HUES64 (cell line): ENCODE results near the gene CEBPA.

Source experiments
- H3K27ac ChIP-seq: 2 replicates; pipeline ENCODE4 v1.7.0; 2013; ENCODE audit warnings: low read depth, low read length, inconsistent platforms
- H3K27me3 ChIP-seq: 2 replicates; pipeline ENCODE4 v1.6.1; 2013; ENCODE audit warnings: mild to moderate bottlenecking, low read length; ENCODE audit not compliant: insufficient read depth
- H3K36me3 ChIP-seq: 2 replicates; pipeline ENCODE4 v1.6.1; 2013; ENCODE audit warnings: mild to moderate bottlenecking, low read length; ENCODE audit not compliant: insufficient read depth
- H3K4me1 ChIP-seq: 2 replicates; pipeline ENCODE4 v1.6.1; 2013; ENCODE audit warnings: mild to moderate bottlenecking, low read length, moderate library complexity; ENCODE audit not compliant: insufficient read depth
- H3K4me3 ChIP-seq: 2 replicates; pipeline ENCODE4 v1.5.1; 2013; ENCODE audit warnings: mild to moderate bottlenecking, low read length, moderate library complexity
- H3K9ac ChIP-seq: 2 replicates; pipeline ENCODE4 v1.6.1; 2013; ENCODE audit warnings: mild to moderate bottlenecking, low read depth, low read length
- H3K9me3 ChIP-seq: 2 replicates; pipeline ENCODE4 v1.6.1; 2013; ENCODE audit warnings: low read depth, low read length; ENCODE audit not compliant: insufficient read depth
- WGBS: fragments of 150-250, 120-280 bp; methylation state at CpG from one replicate; pipeline ENCODE4 v1.1.7; 2013; ENCODE audit warnings: missing lambda C conversion rate; 5-methylcytosine and 5-hydroxymethylcytosine counted together

The CEBPA gene

DNA sequence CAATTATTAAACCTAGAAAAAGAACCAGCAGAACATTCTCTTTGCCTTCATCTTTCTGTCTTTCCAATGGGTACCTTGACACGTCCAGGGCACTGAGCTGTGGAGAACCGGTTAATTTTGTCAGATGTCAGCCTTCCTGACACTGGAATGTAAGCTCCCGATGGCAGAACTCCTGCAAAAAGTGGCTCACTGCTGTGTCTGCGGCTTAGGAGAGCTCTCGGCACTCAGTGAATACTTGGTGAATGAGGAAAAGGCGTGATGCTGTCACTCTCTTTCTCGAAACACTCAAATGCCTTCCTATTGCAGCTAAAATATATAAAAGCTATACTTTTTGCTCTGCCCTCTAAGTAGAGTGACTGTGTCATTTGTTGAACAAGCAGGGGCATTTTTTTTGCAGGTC is 17.6 kb downstream of the CEBPA start:
- no peak overlapping the region for H3K27ac ChIP-seq
- H3K9ac ChIP-seq = no peak overlapping the region
- peaks cover 9% of the 10 kb centered on the region; the same call in 1 of the 2 replicates for H3K4me1 ChIP-seq
- 88% methylated on average over 7 of the region's 7 CpGs for WGBS
- peaks cover 7% of the 10 kb centered on the region for H3K9me3 ChIP-seq
- H3K27me3 ChIP-seq = no peaks in the 10 kb centered on the region
- H3K4me3 ChIP-seq = no peak overlapping the region
- no peaks in the 10 kb centered on the region for H3K36me3 ChIP-seq

DNA sequence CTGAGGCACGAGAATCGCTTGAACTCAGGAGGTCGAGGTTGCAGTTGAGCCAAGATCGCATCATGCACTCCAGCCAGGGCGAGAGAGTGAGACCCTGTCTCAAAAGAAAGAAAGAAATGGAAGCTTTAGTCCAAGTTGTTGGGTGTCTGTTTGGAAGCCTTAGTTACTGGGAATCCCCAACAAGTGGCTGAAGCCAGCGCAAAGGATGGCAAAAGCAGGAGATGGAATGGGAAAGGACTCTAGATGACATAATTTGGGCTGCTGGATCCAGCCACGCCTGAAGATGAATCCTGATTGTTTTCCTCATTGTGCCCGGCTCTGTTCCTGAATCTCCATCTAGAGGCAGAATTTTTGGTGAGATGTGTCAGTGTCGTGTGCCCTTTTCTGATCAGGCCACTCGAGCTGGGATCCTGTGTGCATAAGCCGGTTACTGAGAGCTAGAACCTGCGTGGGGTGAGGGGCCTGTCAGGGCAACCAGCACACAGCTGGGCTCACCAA is 18.1 kb downstream of the CEBPA start:
- WGBS = 93% methylated on average over 12 of the region's 12 CpGs
- no peak overlapping the region for H3K4me3 ChIP-seq
- H3K36me3 ChIP-seq = no peaks in the 10 kb centered on the region
- no peak overlapping the region for H3K9ac ChIP-seq
- no peak overlapping the region for H3K27ac ChIP-seq
- no peaks in the 10 kb centered on the region for H3K27me3 ChIP-seq
- peaks cover 7% of the 10 kb centered on the region for H3K9me3 ChIP-seq
- peaks cover 9% of the 10 kb centered on the region; the same call in 1 of the 2 replicates for H3K4me1 ChIP-seq

DNA sequence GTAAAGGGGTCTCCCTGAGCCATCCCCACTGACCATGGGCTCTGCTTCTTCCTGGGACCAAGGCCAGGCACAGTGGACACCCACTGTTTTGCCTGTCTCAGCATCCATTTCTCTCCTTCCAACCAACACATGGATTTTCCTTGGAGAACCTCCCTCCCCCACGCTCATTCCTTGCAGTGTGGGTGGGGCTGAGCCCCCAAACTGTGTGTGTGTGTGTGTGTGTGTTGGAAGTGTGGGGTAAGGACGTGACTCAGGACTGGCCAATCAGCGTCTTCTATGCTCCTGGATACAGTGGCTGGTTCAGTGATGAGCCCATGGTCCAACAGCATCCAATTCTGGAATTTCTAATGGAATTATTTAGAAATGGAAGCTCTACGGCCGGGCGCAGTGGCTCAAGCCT is 18.7 kb downstream of the CEBPA start:
- no peaks in the 10 kb centered on the region for H3K36me3 ChIP-seq
- no peak overlapping the region for H3K27ac ChIP-seq
- no peak overlapping the region for H3K4me3 ChIP-seq
- peaks cover 4% of the 10 kb centered on the region for H3K9me3 ChIP-seq
- 97% methylated on average over 5 of the region's 6 CpGs for WGBS
- no peak overlapping the region for H3K9ac ChIP-seq
- H3K27me3 ChIP-seq = no peaks in the 10 kb centered on the region
- H3K4me1 ChIP-seq = peaks cover 9% of the 10 kb centered on the region; the same call in 1 of the 2 replicates

DNA sequence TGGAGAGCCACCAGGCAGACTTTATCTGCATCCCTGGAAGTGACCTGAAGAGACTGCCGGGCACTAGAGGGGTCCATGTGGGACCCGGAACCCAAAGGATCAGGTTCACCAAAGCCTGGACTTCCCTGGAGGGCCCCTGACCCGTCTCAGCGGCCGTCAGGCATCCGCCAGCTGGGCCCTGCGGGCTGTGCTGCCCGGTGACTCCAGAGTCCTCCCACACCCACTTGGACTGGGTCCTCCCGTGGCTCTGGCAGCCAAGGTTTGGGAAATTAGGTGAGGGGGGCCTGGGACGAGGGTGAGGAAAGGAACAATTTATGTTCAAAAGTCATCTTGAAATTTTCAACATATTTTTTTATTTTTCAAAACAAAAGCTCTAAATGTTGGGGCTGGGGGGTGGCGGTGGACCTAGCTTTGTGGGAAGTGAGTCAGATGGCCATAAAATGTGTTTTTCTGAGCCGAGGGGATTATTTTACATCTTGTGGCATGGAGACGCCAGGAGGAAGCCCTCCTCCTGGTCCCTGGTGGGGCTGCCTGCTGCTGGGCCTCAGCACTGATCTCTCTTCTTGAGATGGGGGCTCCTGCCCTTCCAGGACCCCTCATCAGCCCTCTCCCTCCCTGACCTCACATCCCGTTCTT is 20.2 kb downstream of the CEBPA start:
- peaks cover 9% of the 10 kb centered on the region; the same call in 1 of the 2 replicates for H3K4me1 ChIP-seq
- no peak overlapping the region for H3K27ac ChIP-seq
- WGBS = 92% methylated on average over 13 of the region's 14 CpGs
- no peak overlapping the region for H3K4me3 ChIP-seq
- H3K9me3 ChIP-seq = no peaks in the 10 kb centered on the region
- no peaks in the 10 kb centered on the region for H3K36me3 ChIP-seq
- no peak overlapping the region for H3K9ac ChIP-seq
- no peaks in the 10 kb centered on the region for H3K27me3 ChIP-seq

DNA sequence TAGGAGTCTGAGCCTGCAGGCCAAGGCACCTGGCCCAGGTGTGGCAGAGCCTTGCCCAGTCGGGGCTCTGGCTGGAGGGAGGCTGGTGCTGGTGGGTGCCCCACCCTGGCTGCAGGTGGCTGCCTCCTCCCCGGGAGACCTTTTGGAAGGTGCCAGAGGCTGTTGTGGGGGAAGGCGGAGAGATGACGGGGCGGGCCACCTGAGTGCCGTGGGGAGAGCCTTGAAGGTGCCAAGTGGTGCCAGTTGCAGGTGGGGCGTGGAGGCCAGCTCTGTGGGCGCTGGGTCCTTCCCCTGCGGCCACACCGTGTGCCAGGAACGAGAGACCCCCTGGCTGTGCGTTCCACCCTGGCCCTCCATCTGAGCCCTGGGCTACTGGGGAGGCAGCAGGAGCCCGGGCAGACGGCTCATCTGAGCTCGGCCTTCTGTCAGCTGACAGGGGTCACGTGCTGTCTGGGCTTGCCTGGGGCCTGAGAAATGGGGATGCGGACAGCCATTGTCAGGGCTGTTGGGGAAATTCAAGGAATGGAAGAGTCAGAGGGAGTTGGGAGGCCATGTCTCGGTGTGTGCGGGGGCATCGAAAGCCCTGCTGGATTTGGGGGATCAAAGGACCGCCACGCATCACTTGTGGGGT is 20.9 kb downstream of the CEBPA start:
- H3K4me1 ChIP-seq = peaks cover 9% of the 10 kb centered on the region; the same call in 1 of the 2 replicates
- 92% methylated on average over 22 of the region's 22 CpGs for WGBS
- no peaks in the 10 kb centered on the region for H3K36me3 ChIP-seq
- no peak overlapping the region for H3K4me3 ChIP-seq
- H3K27me3 ChIP-seq = no peaks in the 10 kb centered on the region
- H3K9ac ChIP-seq = no peak overlapping the region
- H3K27ac ChIP-seq = no peak overlapping the region
- H3K9me3 ChIP-seq = no peaks in the 10 kb centered on the region

DNA sequence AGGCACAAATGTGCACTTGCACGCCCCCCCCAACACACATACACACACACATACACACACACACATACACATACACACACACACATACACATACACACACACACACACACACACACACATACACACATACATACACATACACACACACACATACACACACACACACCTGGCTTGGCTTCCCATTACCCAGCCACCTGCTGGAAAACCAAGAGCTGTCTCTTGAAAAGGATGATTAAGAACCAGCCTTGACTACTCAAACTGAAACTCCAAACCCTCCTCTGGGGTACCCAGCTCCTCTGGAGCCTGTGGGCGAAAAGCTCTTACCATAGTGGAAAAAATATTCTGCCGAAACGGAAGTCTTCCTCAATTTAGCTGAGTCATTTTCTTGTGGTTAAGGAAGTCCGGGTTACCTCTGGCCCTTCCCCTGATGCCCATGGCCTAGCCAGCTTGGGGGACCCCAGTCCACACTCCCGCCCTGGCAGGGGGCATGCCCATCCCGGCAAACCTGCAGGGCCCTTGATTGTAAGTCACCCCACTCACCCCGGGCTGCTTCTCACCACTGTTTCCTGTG is 21.9 kb downstream of the CEBPA start:
- Histone ChIP-seq H3K4me3 (no peak overlapping the region), H3K27ac (no peak overlapping the region), H3K9ac (no peak overlapping the region), H3K27me3 (no peaks in the 10 kb centered on the region), H3K36me3 (no peaks in the 10 kb centered on the region), H3K4me1 (peaks cover 10% of the 10 kb centered on the region), H3K9me3 (no peaks in the 10 kb centered on the region)
- WGBS = 91% methylated on average over 8 of the region's 8 CpGs

DNA sequence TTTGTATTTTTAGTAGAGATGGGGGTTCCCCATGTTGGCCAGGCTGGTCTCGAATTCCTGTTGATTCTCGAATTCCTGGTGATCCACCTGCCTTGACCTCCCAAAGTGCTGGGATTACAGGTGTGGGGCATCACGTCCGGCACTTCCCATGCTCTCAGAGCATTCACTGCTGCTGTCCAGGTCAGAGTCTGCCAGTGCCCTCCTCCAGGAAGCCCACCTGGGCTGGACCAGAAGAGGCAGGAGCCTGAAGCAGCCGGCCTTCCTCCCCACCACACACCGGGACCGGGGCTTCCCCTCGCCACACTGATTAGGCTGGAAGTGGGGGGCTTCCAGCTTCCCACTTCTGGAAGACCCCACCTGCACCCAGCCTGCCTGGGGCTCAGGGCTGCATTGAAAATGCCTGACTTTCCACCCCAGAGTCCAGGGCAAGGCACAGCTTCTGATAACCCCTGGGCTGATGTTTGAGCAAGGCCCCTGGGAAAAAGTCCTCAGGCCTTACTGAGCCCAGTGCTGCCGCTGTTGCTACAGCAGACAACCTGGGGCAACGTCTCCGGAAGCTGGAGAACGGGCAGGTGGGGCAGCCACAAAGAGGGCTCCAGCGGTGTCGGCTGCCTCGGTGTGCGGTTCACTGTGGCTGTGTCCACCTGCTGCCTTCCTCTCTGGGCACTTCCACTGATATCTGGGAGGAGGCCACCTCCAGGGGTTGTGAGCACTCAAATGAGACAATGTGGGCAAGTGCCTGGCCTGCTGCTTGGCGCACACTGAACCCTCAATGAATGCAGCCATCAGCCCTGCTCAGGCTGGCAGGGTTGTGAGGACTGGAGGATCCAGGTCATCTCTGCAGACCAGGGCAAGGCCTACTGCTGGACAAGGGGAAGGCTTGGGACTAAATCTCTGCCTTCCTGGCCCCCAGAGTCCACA is 22.6 kb downstream of the CEBPA start:
- whole genome bisulfite sequencing = 90% methylated on average over 17 of the region's 17 CpGs
- no peaks in the 10 kb centered on the region for H3K9me3 ChIP-seq
- no peak overlapping the region for H3K9ac ChIP-seq
- H3K27ac ChIP-seq = no peak overlapping the region
- H3K4me3 ChIP-seq = no peak overlapping the region
- H3K4me1 ChIP-seq = peaks cover 10% of the 10 kb centered on the region
- H3K36me3 ChIP-seq = no peaks in the 10 kb centered on the region
- H3K27me3 ChIP-seq = no peaks in the 10 kb centered on the region

DNA sequence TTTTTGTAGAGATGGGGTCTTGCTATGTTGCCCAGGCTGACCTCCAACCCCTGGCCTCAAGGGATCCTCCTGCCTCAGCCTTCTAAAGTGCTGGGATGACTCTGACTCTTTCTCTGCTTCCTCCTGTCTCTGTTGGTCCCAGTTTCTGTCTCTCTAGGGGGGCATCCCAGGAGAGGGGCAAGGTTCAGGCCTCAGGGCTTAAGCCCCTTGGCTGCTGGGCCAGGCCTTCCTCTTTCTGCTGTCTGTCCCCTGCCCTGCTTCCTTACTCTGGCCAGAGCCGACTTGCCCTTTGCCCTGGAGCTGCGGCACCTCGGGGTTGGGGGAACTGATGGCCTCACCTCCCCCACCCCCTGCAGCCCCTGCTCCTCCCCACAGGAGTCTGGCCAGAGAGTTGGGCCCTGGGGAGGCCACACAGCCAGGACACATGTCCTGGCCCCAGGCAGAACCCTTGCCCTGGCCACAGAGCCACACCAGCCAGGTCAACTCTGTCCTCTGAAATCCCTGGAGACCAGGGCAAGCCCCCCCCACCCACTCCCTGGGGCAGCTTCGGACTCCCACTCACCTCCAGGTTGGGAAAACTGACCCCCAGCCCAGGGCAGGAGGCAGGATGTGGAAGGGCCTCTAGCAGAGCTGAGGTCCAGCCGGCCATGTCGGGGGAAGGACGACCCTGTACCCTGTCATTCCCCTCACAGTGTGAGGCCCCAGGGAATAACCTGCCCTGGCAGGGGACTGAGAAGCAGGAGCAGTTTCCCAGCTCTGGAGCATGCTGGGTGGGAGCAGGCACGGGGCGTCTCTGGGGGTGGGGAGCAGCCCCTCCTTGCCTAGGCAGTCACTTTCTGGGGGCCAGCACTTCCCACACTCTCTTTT is 23.7 kb downstream of the CEBPA start:
- no peaks in the 10 kb centered on the region for H3K9me3 ChIP-seq
- no peak overlapping the region for H3K9ac ChIP-seq
- 72% methylated on average over 9 of the region's 9 CpGs for WGBS
- H3K27me3 ChIP-seq = no peaks in the 10 kb centered on the region
- peaks cover 12% of the 10 kb centered on the region; the same call in 1 of the 2 replicates for H3K4me1 ChIP-seq
- H3K4me3 ChIP-seq = no peak overlapping the region
- H3K27ac ChIP-seq = no peak overlapping the region
- H3K36me3 ChIP-seq = no peaks in the 10 kb centered on the region

DNA sequence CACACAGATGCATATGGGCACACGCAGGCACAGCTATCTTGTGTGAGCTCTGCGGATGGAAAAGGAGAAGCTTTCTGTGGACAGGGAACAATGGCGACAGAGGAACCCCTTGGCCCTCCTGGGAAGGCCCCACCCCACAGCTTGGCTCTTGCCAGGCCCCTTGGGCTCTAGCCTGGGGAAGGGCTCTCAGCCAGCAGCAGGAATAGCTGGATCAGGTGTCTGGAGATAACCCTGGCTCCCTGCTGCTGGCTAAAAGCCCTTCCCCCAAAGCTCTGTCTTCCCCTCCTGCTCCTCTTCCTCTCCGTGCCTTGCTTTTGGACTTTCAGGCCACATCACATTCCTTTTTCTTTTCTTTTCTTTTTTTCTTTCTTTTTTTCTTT is 24.3 kb downstream of the CEBPA start:
- H3K4me3 ChIP-seq = no peak overlapping the region
- H3K36me3 ChIP-seq = no peaks in the 10 kb centered on the region
- no peak overlapping the region for H3K9ac ChIP-seq
- H3K9me3 ChIP-seq = no peaks in the 10 kb centered on the region
- 87% methylated on average over 4 of the region's 4 CpGs for WGBS
- no peak overlapping the region for H3K27ac ChIP-seq
- H3K4me1 ChIP-seq = peaks cover 12% of the 10 kb centered on the region; the same call in 1 of the 2 replicates
- H3K27me3 ChIP-seq = no peaks in the 10 kb centered on the region

DNA sequence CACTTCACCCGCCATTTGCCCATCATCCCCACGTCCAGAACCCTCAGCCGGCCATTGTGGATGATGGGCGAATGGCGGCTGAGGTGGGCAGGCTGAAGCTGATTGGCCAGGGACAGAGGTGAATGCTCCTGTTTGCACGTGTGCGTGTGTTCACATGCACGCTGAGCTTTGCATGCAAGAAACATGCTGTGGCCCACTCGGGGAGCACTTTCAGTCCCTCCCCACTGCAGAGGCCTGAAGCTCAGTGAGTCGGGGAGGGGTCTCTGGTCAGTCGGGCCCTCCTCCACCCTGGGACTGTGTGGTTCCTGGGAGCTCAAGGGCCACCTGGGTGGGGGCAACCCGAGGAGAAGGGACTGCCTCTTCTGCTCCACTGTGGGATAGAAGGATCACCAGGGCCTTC is 24.9 kb downstream of the CEBPA start:
- Histone ChIP-seq H3K9ac (no peak overlapping the region), H3K4me3 (no peak overlapping the region), H3K36me3 (no peaks in the 10 kb centered on the region), H3K4me1 (peaks cover 12% of the 10 kb centered on the region; the same call in 1 of the 2 replicates), H3K9me3 (no peaks in the 10 kb centered on the region), H3K27me3 (no peaks in the 10 kb centered on the region), H3K27ac (no peak overlapping the region)
- WGBS = 93% methylated on average over 12 of the region's 12 CpGs
